C4-2B (cell line): Measurements from ENCODE around the gene GPR153.

ENCODE experiments used
- H3K27ac ChIP-seq: fragments of 450-650 bp; 2 replicates; pipeline ENCODE4 v1.5.1; 2017
- ZFX ChIP-seq: fragments of 450-650 bp; IDR thresholded peaks from 2 replicates; pipeline ENCODE4 v1.6.1; 2017
- TF ChIP-seq, protein P1 (sequence below): fragments of 450-650 bp; conservative IDR thresholded peaks from 2 replicates; pipeline ENCODE4 v1.5.1; 2017; ENCODE audit warnings: mild to moderate bottlenecking

The GPR153 gene

DNA sequence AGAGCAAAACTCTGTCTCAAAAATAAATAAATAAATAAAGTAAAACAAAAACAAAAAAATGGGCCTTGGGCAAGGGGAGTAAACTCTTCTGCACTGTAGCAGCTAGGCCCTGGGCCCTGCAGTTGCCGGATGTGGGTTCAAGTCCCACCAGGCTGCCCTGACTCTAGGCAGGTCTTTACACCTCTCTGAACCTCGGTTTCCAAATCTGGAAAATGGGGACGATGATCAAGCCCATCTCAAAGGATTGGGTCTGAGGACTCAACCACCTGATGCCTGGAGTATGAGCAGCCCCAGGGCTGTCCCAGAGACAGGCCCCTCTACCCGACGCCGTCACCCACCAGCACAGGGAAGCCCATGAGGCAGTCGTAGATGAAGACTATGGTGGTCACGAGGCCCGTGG, 7.5 kb downstream of the GPR153 start:
- TF ChIP-seq, protein P1, sequence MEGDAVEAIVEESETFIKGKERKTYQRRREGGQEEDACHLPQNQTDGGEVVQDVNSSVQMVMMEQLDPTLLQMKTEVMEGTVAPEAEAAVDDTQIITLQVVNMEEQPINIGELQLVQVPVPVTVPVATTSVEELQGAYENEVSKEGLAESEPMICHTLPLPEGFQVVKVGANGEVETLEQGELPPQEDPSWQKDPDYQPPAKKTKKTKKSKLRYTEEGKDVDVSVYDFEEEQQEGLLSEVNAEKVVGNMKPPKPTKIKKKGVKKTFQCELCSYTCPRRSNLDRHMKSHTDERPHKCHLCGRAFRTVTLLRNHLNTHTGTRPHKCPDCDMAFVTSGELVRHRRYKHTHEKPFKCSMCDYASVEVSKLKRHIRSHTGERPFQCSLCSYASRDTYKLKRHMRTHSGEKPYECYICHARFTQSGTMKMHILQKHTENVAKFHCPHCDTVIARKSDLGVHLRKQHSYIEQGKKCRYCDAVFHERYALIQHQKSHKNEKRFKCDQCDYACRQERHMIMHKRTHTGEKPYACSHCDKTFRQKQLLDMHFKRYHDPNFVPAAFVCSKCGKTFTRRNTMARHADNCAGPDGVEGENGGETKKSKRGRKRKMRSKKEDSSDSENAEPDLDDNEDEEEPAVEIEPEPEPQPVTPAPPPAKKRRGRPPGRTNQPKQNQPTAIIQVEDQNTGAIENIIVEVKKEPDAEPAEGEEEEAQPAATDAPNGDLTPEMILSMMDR: no peak
- no peak for TF ChIP-seq ZFX
- no peak overlapping the region for H3K27ac ChIP-seq

DNA sequence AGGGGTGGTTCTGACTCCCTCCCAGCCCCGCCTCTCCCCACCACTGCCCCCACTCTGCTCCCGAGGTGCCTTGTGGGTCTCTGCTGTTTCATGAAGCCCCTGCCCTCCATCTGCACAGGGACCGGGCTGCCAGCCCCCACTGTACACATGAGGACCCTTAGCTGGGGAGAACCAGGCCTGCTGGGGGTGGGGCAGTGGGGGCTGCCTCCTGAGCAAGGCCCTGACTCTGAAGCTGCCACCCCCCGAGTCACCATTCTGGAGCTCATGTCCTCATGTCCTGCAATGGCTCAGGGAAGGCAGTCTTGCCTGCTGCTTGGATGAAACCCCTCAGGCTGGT, 8.6 kb downstream of the GPR153 start:
- no peak overlapping the region for H3K27ac ChIP-seq
- TF ChIP-seq, protein P1: no peak
- TF ChIP-seq ZFX: no peak

DNA sequence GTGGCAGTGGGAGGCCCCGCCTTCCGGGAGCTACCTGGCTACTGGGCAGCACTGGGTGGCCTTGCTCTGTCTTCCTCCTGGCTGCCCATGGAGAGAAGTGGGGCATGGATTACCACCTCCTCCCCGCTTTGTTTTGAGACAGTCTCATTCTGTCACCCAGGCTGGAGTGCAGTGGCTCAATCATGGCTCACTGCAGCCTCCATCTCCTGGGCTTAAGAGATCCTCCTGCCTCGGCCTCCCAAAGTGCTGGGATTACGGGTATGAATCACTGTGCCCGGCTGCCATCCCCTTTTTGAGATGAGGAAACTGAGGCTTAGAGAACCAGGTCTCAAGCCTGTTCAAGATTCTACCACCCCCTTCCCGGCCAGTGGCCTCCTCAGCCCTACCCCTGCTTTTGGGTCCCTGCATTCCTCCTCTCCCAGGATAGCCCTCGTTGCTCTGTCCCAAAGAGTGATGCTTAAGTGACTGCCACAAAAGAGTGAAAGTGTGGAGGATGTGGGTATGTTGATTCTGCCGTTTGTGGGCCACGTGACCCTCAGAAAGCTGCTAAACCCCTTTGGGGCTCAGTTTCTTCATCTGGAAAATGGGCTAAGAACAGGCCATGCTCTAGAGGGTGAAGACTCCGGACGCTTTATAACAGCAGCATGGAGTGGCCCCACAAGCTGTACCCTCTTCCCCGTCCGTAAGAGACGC, 9.1 kb downstream of the GPR153 start:
- TF ChIP-seq, protein P1: no peak
- no peak for TF ChIP-seq ZFX
- no peak overlapping the region for H3K27ac ChIP-seq

DNA sequence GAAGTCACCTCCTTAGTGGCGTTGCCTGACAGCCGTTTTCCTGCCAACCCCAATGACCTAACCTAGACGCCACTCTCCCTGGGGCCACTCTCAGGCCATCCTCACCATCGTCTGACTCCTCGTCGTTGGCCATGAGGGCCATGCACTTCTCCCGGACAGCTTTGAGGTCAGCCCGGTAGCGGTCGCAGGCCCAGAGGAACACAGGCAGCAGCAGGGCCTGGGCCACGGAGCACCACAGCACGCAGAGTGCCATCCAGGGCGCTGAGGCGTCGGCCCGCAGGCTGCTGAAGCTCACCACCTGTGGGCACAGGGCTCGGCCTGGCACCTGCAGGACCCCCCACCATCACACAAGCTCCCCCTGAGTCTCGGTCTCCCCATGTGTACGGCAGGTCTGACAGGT, 9.7 kb downstream of the GPR153 start:
- TF ChIP-seq, protein P1: no peak
- no peak for TF ChIP-seq ZFX

DNA sequence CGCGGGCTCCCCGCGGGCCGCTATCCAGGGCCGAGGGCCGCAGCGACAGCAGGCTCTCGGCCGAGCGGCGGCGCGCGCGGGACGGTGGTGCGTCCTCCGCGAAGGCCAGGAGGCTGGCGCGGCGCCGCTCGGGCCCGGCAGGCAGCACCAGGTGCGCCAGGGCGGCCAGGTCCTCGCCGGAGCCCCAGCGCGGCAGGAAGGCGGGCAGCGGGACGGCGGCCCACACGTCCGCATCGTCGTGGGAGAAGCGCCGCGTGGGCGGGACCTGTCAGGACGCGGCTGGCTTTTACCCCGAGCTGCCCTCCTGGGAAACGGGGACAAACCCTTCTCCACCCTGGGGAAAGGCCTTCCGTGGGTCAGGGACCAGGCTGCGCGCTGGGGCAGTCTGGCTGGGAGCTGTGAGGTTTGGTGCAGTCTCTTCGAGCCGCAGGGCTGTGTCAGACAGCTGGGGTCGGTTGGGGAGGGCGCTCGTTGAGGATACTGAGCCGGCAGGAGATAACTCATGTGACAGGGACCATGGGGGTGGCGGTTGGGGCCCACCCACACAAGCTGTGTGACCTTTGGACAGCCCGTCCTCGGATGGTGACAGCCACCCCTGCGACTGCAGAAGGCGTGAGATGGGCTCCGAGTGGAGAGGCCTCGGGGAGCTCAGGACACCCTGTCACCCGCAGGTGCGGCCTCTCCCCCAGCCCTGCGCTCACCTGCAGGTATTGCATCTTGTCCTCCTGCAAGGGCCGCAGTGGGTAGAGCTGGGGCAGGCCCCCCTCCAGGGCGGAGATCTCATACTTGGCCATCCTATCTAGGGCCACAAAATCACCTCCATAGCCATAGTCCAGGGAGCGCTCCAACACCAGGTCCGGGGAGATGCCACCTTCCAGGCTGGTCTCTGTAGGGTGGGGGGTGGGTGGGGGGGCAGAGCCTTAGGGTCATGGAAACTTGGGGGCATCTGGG, 10.9 kb downstream of the GPR153 start:
- TF ChIP-seq, protein P1: no peak
- TF ChIP-seq ZFX: no peak
- H3K27ac ChIP-seq: no peak overlapping the region

More for the DNA sequence above, 9.7 kb downstream of the GPR153 start:
- H3K27ac ChIP-seq: no peak overlapping the region

DNA sequence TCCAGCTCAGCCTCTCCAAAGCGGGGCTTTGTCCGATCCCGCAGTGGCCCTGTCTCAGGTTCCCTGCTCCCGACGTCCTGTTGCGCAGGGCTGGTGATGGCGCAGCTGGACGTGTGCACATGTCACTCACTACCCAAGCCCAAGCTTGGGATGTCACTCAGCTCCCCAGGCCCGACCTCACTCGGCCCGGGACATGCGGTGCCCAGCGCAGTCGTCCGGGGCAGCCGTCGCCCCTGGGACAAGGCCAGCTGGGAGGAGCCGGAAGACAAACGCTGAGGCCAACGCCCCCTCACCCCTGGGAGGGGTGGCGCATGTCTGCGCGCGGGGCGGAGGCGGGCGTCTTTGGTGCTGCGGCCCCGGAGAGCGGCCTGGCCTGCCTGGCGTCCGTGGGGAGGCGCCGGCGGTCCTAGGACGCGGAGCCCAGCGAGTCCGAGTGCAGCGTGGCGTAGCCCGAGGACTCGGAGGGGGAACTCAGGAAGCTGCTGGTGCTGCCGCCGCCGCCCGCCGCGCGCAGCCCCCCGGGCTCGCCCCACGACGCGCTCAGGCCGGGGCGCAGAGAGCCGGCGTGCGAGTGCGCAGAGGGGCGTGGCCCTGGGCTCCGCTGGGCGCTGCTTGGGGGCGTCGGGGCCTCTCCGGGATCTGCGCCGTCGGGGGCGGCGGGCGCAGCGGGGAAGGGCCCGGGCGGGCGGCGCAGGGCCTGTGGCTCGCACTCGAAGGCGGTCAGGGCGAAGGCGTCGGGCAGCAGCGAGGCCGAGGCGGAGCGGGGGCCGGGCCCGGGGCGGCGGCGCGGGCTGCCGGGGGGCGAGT, 11.8 kb downstream of the GPR153 start:
- TF ChIP-seq, protein P1: no peak
- TF ChIP-seq ZFX: no peak
- no peak overlapping the region for H3K27ac ChIP-seq
